IPS-15b (cell line): ENCODE measurements around the gene FIZ1.
A peak's percentile ranks its signal among the peaks of the same experiment; 100 is the strongest.

Experiments
- H3K27me3 ChIP-seq: one replicate; pipeline ENCODE4 v1.6.1; 2013; ENCODE audit warnings: low read length; ENCODE audit not compliant: control insufficient read depth, insufficient read depth
- H3K36me3 ChIP-seq: one replicate; pipeline ENCODE4 v1.6.1; 2013; ENCODE audit warnings: low read length; ENCODE audit not compliant: control insufficient read depth, insufficient read depth
- H3K4me1 ChIP-seq: one replicate; pipeline ENCODE4 v1.6.1; 2013; ENCODE audit warnings: mild to moderate bottlenecking, low read length; ENCODE audit not compliant: control insufficient read depth, insufficient read depth
- H3K4me3 ChIP-seq: one replicate; pipeline ENCODE4 v1.5.1; 2013; ENCODE audit warnings: low read depth, low read length
- H3K9ac ChIP-seq: one replicate; pipeline ENCODE4 v1.6.1; 2013; ENCODE audit warnings: low read depth, mild to moderate bottlenecking, low read length
- H3K9me3 ChIP-seq: one replicate; pipeline ENCODE4 v1.6.1; 2013; ENCODE audit warnings: mild to moderate bottlenecking, low read length; ENCODE audit not compliant: control insufficient read depth, insufficient read depth

The FIZ1 gene

DNA sequence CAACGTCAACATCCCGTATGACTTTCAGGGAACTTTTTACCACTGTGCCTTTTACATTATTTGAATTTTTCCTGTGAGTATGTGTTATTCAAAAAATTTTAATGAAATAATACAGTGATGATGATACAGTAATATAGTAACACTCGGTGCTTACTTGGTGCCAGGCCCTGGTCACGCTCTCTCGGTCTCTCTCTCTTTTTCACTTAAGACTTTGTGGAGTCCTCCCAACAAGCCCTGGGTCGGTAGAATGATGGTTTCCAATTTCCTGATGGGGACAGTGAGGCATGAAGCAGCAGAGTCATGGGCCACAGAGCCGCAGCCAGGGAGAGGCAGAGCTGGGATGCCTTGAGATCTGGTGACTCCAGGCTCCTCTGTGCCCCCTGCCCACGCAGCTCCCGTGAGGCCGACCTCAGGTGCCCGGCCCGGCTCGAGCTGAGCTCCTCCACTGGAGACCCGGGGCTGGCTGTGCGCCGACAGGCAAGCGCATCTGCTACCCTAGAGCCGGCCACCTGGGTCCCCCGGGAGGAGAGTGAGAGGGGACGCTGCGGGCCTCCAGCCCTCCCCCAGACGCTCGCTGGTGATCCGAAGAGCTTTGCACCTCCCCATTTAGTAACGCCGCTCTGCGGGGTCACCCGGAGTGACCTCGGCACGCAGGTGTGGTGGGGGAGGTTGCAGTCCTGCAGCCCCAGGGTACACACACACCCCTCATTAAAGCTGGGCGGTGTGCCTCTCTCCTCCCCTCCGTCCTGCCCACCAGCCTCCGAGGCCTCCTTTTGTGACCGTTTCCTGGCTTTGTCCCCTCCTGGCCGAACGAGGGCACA is 49.6 kb downstream of the FIZ1 start:
- Histone ChIP-seq H3K9me3 (no peaks in the 10 kb centered on the region), H3K9ac (peak overlapping the region; percentile 47), H3K4me1 (peaks cover 10% of the 10 kb centered on the region), H3K36me3 (no peaks in the 10 kb centered on the region), H3K27me3 (no peaks in the 10 kb centered on the region), H3K4me3 (peak overlapping the region; percentile 60)

DNA sequence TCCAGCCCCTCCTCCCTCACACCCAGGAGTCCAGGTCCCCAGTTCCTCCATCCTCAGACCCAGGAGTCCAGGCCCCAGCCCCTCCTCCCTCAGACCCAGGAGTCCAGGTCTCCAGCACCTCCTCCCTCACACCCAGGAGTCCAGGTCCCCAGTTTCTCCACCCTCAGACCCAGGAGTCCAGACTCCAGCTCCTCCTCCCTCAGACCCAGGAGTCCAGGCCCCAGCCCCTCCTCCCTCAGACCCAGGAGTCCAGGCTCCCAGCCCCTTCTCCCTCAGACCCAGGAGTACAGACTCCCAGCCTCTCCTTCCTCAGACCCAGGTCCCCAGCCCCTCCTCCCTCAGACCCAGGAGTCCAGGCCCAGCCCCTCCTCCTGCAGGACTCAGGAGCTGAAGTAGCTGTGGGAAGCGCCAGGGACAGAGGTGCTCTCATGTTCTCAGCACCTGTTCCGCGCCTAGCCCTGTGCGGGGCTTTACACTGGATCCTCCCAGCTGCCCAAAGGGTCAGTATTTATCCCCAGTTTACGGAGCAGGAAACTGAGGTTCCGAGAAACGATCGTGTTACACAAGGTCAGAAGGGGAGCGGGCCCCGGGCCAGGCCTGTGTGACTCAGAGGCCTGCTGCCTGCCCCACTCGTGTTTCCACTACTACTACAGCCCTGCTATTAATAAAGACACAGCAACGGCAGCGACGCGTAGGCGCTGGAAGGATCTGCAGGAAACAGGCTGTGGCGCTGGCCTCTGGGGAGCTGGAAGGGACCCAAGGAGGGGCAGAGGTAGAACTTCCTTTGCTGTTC is 52.3 kb downstream of the FIZ1 start:
- Histone ChIP-seq H3K9me3 (no peaks in the 10 kb centered on the region), H3K27me3 (no peaks in the 10 kb centered on the region), H3K9ac (no peak overlapping the region), H3K4me1 (peaks cover 7% of the 10 kb centered on the region), H3K36me3 (no peaks in the 10 kb centered on the region), H3K4me3 (no peak overlapping the region)

DNA sequence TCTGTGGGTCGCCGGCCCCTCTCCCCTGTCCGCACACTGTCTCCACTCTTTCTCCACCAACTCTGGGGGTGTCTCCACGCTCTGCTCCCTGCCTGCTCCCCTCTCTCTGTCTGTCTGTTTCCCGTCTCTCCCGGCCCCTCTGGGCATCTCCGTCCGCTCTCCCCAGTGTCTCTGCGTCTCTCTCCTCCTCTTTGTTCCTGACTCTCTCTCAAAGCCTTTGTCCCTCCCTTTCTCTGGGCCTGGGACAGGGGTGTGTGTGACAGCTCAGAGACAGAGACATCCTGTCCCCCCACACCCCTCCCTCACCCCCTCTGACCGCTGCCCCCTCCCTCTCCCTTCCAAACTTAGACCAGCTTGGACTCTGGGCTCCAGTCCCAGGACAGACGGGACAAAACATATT is 53.3 kb downstream of the FIZ1 start:
- no peaks in the 10 kb centered on the region for H3K27me3 ChIP-seq
- H3K9ac ChIP-seq: no peak overlapping the region
- H3K36me3 ChIP-seq: no peaks in the 10 kb centered on the region
- H3K9me3 ChIP-seq: no peaks in the 10 kb centered on the region
- H3K4me3 ChIP-seq: no peak overlapping the region
- peaks cover 7% of the 10 kb centered on the region for H3K4me1 ChIP-seq

DNA sequence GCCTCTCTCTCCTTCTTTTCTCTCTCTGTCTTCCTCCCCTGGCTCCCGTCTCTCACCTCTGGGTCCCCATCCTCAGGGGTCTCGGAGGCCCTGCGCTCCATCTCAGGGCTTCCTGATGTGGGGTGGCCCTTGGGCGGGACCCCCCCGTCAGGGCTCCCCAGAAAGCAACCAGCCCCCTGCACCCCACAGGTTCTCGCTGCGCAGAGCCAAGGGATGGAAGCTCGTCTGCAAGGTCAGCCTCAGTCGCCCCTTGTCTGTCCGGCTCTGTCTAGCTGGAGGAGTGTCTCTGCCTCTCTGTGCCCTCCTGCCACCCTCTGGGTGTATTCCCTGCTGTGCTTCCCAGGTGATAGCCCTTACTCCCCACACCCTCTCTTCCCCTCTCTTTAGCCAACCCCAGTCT is 53.9 kb downstream of the FIZ1 start, which contains the start of gene SBK3:
TSS of gene SBK3 (minus strand) at position 101 of the 400 bp plus-strand sequence. CDS start at position 101, 0 bp downstream.
- H3K27me3 ChIP-seq: no peaks in the 10 kb centered on the region
- H3K4me3 ChIP-seq: no peak within 1 kb of the TSS
- H3K9me3 ChIP-seq: no peaks in the 10 kb centered on the region
- H3K4me1 ChIP-seq: peaks cover 7% of the 10 kb centered on the region
- H3K9ac ChIP-seq: peak within 1 kb of the TSS; percentile 12
- no peaks in the 10 kb centered on the region for H3K36me3 ChIP-seq

DNA sequence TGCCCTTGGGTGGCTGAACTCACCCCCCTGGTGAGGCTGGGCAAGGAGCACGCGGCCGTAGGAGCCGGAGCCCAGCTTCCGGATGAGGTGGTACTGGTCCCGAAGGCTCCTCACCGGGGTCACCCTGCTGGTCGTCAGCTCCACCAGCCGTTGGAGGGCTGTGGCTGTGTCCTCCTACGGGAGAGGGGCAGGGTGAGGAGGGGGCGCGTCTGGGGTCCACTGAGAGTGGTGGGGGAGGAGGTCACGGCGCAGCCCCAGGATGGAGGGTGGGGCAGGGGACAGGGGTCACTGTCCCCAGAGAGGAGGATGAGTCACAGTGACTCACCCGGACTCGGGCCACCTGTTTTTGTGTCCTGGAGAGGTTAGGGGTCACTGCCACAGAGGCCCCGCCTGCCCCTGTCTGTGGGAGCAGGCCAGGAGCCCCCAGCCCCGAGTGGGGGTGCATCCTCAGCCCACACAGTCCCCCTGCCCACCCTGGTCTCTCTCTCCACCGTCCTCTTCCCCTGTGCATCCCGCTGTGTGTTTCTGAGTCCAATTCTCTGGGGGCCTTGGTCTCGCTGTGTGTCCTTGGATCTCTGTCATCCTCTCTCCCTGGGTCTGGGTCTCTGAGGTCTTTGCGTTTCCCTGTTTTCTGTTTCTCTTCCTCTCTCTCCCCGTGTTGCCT is 54.4 kb downstream of the FIZ1 start:
- Histone ChIP-seq H3K9me3 (no peaks in the 10 kb centered on the region), H3K9ac (no peak overlapping the region), H3K36me3 (no peaks in the 10 kb centered on the region), H3K4me3 (no peak overlapping the region), H3K4me1 (peaks cover 7% of the 10 kb centered on the region), H3K27me3 (no peaks in the 10 kb centered on the region)

DNA sequence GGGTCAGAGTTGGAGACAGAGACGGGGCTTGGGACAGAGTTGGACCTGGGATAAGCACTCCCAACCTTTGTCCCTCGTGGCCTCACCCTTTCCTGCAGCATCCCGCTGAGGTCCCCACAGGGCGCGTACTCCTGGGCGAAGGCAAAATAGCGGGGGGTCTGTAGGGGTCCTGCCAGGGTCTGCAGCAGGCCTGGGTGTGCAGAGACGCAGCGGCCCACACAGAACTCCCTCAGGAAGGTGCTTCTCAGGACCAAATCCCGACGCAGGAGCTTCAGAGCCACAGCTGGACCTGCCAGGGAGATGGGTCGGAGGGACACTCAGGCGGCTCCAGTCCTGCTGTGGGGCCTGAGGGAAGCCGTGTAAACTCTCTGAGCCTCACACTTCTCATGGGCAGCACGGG is 55.3 kb downstream of the FIZ1 start:
- Histone ChIP-seq H3K36me3 (no peaks in the 10 kb centered on the region), H3K4me1 (peaks cover 7% of the 10 kb centered on the region), H3K9ac (no peak overlapping the region), H3K27me3 (no peaks in the 10 kb centered on the region), H3K4me3 (no peak overlapping the region), H3K9me3 (no peaks in the 10 kb centered on the region)

DNA sequence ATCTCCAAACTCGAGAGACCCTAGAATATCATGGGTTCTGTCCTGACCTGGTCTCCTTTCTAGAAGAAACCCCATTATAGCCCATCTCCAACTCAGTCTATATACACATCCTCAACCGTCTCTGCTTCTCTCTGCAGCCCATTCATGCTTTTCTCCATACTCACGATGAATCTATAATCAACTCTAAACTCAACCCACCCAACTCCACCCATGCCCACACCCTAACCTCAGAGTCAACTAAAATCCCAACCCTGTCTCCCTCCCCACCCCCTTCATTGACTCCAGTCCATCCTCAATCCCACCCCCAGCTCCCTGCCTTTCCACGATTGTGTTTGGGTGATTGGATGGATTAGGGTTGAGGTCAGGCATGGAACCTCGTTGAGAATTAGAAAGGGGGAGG is 55.8 kb downstream of the FIZ1 start:
- Histone ChIP-seq H3K9ac (no peak overlapping the region), H3K36me3 (no peaks in the 10 kb centered on the region), H3K27me3 (no peaks in the 10 kb centered on the region), H3K4me1 (peaks cover 7% of the 10 kb centered on the region), H3K9me3 (no peaks in the 10 kb centered on the region), H3K4me3 (no peak overlapping the region)

DNA sequence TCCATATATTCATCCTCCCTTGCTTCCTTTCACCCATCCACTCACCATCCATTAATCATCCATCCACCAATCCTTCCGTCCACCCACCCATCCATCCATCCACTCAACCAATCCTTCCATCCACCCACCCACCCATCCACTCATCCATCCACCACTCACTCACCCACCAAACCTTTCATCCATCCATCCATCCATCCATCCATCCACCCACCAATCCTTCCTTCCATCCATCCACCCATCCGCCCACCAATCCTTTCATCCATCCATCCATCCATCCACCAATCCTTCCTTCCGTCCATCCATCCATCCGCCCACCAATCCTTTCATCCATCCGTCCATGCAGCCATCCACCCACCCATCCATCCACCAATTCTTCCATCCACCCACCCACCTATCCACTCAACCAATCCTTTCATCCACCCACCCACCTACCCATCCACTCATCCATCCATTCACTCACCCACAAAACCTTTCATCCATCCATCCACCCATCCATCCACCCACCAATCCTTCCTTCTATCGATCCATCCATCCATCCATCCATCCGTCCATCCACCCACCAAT is 56.9 kb downstream of the FIZ1 start:
- no peak overlapping the region for H3K4me3 ChIP-seq
- H3K27me3 ChIP-seq: no peaks in the 10 kb centered on the region
- no peak overlapping the region for H3K9ac ChIP-seq

More for the DNA sequence above, 56.9 kb downstream of the FIZ1 start:
- Histone ChIP-seq H3K4me1 (peaks cover 7% of the 10 kb centered on the region), H3K9me3 (no peaks in the 10 kb centered on the region), H3K36me3 (no peaks in the 10 kb centered on the region)
